ENCODE results near the gene UBR4. TPM values are rescaled to one million over a fixed set of nuclear protein-coding genes. Genes with fewer than 3 reads are reported as not detected.

UBR4 gene
- total RNA-seq, 4 donors from 2014 or later: 140 to 418 (median 223) TPM

DNA sequence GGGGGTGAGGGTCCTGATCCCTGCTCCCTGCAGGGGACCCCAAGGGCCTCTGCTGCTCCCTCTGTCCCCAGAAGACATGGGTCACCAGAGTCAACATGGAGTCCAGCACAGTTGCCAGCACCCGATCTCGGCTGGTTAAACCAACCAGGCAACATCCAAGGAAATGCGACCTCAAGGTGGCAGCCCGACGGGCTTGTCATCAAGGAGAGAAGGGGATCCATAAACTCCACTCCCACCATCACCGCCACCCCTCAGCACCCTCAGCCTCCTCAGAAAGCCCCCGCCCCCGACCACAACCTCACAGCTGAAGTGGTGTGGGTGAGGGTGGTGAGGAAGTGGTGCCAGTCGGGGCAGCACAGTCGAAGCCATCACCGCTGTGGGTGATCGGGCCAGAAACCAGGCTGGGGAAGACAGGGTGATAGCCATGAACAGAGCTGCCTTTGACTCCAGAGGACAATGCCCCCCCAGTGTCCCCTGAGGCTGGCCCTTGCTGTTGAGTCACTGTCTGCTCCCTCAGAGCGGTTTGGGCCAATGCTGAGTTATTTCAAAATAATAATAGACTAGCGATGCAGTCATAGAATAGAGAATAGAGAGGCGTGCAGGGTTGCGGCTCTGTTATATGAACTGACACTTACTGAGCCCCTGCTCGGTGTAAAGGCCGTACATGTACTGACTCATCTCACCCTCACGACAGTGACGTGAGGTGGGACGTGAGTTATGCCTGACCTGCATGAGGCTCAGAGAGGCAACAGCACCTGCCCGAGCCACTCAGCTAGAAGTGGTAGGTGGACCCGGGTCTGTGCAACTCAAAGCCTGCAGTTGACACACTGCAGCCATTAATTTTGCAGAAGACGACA is 164.9 kb downstream of the UBR4 start:
- in situ Hi-C loops (cut with MboI; ENCODE audit: low pct_ligation_motif_present in 1 of 4, low pct_unique_long_range_greater_than_20kb in 1 of 4, low sequenced_read_pairs in 3 of 4) (no loop called here), intact Hi-C loops (cut with DNase I; ENCODE audit: low total_unique reads) (no loop called here)
- Histone ChIP-seq H3K4me3 (no peak overlapping the region), H3K4me1 (peaks cover 0 to 8% (median 0%) of the 10 kb centered on the region in 4 donors), H3K27me3 (peaks cover 19% of the 10 kb centered on the region), H3K9me3 (no peaks in the 10 kb centered on the region), H3K27ac (no peak overlapping the region), H3K36me3 (no peaks in the 10 kb centered on the region)
- DNase-seq: no peak
- 80 to 85% methylated on average over 6 to 24 of the region's 24 CpGs for WGBS, 2 donors (ENCODE audit: low coverage in 1 of 2)
- TF ChIP-seq POLR2A (IDR thresholded peaks at IDR 0.05) (no peak), POLR2AphosphoS5 (IDR thresholded peaks at IDR 0.05) (no peak), EP300 (IDR thresholded peaks at IDR 0.05; ENCODE audit: low read depth) (no peak)
- TF ChIP-seq, protein P1, sequence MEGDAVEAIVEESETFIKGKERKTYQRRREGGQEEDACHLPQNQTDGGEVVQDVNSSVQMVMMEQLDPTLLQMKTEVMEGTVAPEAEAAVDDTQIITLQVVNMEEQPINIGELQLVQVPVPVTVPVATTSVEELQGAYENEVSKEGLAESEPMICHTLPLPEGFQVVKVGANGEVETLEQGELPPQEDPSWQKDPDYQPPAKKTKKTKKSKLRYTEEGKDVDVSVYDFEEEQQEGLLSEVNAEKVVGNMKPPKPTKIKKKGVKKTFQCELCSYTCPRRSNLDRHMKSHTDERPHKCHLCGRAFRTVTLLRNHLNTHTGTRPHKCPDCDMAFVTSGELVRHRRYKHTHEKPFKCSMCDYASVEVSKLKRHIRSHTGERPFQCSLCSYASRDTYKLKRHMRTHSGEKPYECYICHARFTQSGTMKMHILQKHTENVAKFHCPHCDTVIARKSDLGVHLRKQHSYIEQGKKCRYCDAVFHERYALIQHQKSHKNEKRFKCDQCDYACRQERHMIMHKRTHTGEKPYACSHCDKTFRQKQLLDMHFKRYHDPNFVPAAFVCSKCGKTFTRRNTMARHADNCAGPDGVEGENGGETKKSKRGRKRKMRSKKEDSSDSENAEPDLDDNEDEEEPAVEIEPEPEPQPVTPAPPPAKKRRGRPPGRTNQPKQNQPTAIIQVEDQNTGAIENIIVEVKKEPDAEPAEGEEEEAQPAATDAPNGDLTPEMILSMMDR (IDR thresholded peaks at IDR 0.05): no peak

DNA sequence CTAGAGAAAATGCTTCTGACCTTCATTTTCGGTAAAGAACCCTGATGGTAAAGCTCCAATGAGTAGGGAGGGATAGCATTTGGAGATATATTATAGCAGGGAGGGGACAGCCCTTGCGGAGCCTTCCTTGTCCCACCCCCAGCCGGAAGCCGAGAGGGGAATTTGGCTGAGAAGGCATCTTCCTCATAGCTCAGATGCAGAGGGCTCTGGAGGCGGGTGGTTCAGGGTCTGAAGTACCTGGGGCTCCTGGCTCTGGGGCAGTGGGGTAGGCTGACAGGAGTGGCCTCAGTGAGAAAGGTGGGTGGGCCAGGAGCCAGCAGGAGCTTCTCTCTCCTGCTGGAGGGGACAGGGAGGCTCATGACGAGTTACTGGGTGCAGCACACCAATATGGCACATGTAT is 165.6 kb downstream of the UBR4 start:
- no peak overlapping the region for H3K27ac ChIP-seq
- 87% methylated on average over 6 of the region's 6 CpGs; no CpG with 5 or more reads in 1 of the 2 donors for WGBS, 2 donors (ENCODE audit: low coverage in 1 of 2)
- no peaks in the 10 kb centered on the region for H3K9me3 ChIP-seq
- H3K4me1 ChIP-seq: peaks cover 0 to 8% (median 0%) of the 10 kb centered on the region in 4 donors
- DNase-seq: no peak
- no peak overlapping the region for H3K4me3 ChIP-seq
- intact Hi-C loops (cut with DNase I; ENCODE audit: low total_unique reads) (no loop called here), in situ Hi-C loops (cut with MboI; ENCODE audit: low pct_ligation_motif_present in 1 of 4, low pct_unique_long_range_greater_than_20kb in 1 of 4, low sequenced_read_pairs in 3 of 4) (no loop called here)
- peaks cover 20% of the 10 kb centered on the region for H3K27me3 ChIP-seq
- no peak for TF ChIP-seq POLR2A (IDR thresholded peaks at IDR 0.05)
- no peak for TF ChIP-seq POLR2AphosphoS5 (IDR thresholded peaks at IDR 0.05)
- no peak for TF ChIP-seq EP300 (IDR thresholded peaks at IDR 0.05; ENCODE audit: low read depth)
- TF ChIP-seq, protein P1 (IDR thresholded peaks at IDR 0.05): no peak
- H3K36me3 ChIP-seq: no peaks in the 10 kb centered on the region

DNA sequence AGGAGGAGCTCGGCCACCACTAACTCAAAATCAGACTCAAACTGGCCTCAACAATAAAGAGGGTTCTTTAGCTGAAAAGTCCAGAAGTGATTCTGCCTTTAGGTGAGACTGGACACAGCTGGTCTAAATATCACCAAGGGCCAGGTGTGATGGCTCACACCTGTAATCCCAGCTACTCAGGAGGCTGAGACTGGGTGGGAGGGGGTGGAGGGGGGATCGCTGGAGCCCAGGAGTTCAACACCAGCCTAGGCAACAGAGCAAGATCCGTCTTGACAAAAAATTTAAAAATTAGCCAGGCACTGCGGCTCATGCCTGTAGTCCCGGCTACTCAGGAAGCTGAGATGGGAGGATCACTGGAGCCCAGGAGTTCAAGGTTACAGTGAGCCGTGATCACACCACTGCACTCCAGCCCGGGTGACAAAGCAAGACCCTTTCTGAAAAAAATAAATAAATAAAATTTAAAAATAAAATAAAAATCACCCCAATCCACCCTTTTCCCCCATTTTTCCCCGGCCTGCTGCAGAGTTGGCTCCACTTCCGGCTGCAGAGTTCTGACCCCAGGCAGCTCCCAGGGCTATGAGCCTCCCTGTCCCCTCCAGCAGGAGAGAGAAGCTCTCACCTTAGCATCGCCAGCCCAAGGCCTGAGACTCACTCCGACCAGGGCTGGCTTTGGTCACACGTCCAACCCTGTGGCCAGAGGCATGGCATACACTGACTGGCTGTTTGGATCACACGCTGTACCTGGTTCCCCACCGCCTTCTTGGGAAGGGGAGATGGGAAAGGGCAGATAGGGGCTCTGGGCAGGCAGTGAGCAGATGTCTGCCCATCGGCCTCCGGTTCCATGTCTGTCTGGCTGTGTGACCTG is 166.3 kb downstream of the UBR4 start:
- in situ Hi-C loops (cut with MboI; ENCODE audit: low pct_ligation_motif_present in 1 of 4, low pct_unique_long_range_greater_than_20kb in 1 of 4, low sequenced_read_pairs in 3 of 4) (no loop called here), intact Hi-C loops (cut with DNase I; ENCODE audit: low total_unique reads) (no loop called here)
- Histone ChIP-seq H3K4me3 (no peak overlapping the region), H3K36me3 (no peaks in the 10 kb centered on the region), H3K4me1 (peaks cover 0 to 8% (median 0%) of the 10 kb centered on the region in 4 donors), H3K27ac (no peak overlapping the region), H3K27me3 (peaks cover 20% of the 10 kb centered on the region), H3K9me3 (no peaks in the 10 kb centered on the region)
- no peak for DNase-seq
- TF ChIP-seq POLR2AphosphoS5 (IDR thresholded peaks at IDR 0.05) (no peak), EP300 (IDR thresholded peaks at IDR 0.05; ENCODE audit: low read depth) (no peak)
- WGBS, 2 donors (ENCODE audit: low coverage in 1 of 2): 81 to 83% methylated on average over 12 to 16 of the region's 16 CpGs

DNA sequence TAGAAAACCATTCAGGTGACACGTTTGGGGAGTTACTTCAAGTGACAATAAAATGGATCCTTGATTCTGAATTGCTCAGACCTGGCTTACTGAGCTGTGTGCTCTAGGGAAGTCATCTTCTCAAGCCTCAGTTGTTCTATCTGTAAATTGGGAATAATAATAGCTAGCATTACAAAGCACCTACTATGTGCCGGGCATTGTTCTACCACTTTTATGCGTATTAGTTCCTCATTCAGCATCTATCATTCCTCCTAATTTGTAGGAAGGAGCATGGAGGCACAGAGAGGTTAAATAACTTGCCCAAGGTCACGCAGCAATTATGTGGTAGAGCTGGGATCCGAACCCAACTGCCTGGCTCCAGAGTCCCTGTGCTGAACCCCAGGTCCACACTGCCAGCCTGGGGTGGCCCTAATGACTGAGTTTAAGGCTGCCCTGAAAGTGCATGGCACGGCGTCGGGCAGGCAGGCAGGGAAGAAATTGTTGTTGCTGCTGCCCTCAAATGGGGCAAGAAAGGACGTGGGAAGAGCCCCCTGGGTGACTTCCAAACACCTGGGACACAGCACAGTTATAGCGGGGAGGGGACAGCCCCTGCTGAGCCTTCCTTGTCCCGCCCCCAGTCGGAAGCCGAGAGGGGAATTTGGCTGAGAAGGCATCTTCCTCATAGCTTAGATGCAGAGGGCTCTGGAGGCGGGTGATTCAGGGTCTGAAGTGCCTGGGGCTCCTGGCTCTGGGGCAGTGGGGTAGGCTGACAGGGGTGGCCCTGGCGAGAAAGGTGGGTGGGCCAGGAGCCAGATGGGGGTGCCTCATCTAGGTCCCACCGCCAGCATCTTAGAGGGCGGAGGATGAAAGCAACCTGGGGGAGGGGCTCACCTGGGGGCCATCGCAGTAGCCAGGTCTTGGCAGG is 167.1 kb downstream of the UBR4 start:
- Histone ChIP-seq H3K4me3 (no peak overlapping the region), H3K36me3 (no peaks in the 10 kb centered on the region), H3K9me3 (no peaks in the 10 kb centered on the region), H3K27me3 (peaks cover 28% of the 10 kb centered on the region), H3K27ac (no peak overlapping the region), H3K4me1 (peaks cover 0 to 8% (median 0%) of the 10 kb centered on the region in 4 donors)
- in situ Hi-C loops (cut with MboI; ENCODE audit: low pct_ligation_motif_present in 1 of 4, low pct_unique_long_range_greater_than_20kb in 1 of 4, low sequenced_read_pairs in 3 of 4): no loop called here
- 61 to 73% methylated on average over 3 to 18 of the region's 18 CpGs for WGBS, 2 donors (ENCODE audit: low coverage in 1 of 2)
- intact Hi-C loops (cut with DNase I; ENCODE audit: low total_unique reads): no loop called here
- no peak for DNase-seq
- TF ChIP-seq POLR2A (IDR thresholded peaks at IDR 0.05) (no peak), POLR2AphosphoS5 (IDR thresholded peaks at IDR 0.05) (no peak), EP300 (IDR thresholded peaks at IDR 0.05; ENCODE audit: low read depth) (no peak)
- TF ChIP-seq, protein P1 (IDR thresholded peaks at IDR 0.05): no peak

All from transverse colon (tissue), 4 donors.